Measurements from ENCODE around the gene AVP.

Gene AVP

GRCh38 chr20:3134151-3134550, 49.6 kb upstream of the AVP start (continued):
- TF ChIP-seq POU6F1 (CRISPR knock-in tag; IDR thresholded peaks at IDR 0.05; ENCODE audit: borderline replicate concordance, low read depth) = no peak

GRCh38 chr20:3133155-3133554, 48.6 kb upstream of the AVP start:
- no peak for ATAC-seq
- TF ChIP-seq TOX (CRISPR knock-in tag; IDR thresholded peaks at IDR 0.05; ENCODE audit: borderline replicate concordance) (no peak), SNAI2 (CRISPR knock-in tag; IDR thresholded peaks at IDR 0.05) (no peak), GLIS3 (CRISPR knock-in tag; IDR thresholded peaks at IDR 0.05) (no peak), ZNF70 (CRISPR knock-in tag; IDR thresholded peaks at IDR 0.05) (no peak), PPARA (CRISPR knock-in tag; IDR thresholded peaks at IDR 0.05; ENCODE audit: borderline replicate concordance) (no peak), CSRNP3 (CRISPR knock-in tag; IDR thresholded peaks at IDR 0.05) (no peak), BACH2 (CRISPR knock-in tag; IDR thresholded peaks at IDR 0.05; ENCODE audit: borderline replicate concordance) (no peak), RARB (CRISPR knock-in tag; IDR thresholded peaks at IDR 0.05) (no peak), CSDC2 (CRISPR knock-in tag; IDR thresholded peaks at IDR 0.05) (no peak), ARNTL (CRISPR knock-in tag; IDR thresholded peaks at IDR 0.05; ENCODE audit: borderline replicate concordance, low read depth) (no peak)

GRCh38 chr20:3130051-3130600, 45.6 kb upstream of the AVP start:
- no peak for ATAC-seq
- TF ChIP-seq TOX (CRISPR knock-in tag; IDR thresholded peaks at IDR 0.05; ENCODE audit: borderline replicate concordance) (no peak), BACH2 (CRISPR knock-in tag; IDR thresholded peaks at IDR 0.05; ENCODE audit: borderline replicate concordance) (no peak), CREB5 (CRISPR knock-in tag; IDR thresholded peaks at IDR 0.05; ENCODE audit: low read depth) (no peak), PATZ1 (CRISPR knock-in tag; IDR thresholded peaks at IDR 0.05; ENCODE audit: borderline replicate concordance) (no peak), GLIS3 (CRISPR knock-in tag; IDR thresholded peaks at IDR 0.05) (no peak)

- TF ChIP-seq OSR1 (CRISPR knock-in tag; IDR thresholded peaks at IDR 0.05) (no peak), ISL1 (CRISPR knock-in tag; IDR thresholded peaks at IDR 0.05) (no peak), ZFP30 (CRISPR knock-in tag; IDR thresholded peaks at IDR 0.05) (no peak), CSDC2 (CRISPR knock-in tag; IDR thresholded peaks at IDR 0.05) (no peak), ESRRG (CRISPR knock-in tag; IDR thresholded peaks at IDR 0.05) (no peak), SNAI2 (CRISPR knock-in tag; IDR thresholded peaks at IDR 0.05) (no peak), TCF4 (CRISPR knock-in tag; IDR thresholded peaks at IDR 0.05; ENCODE audit: borderline replicate concordance) (no peak), GLIS3 (CRISPR knock-in tag; IDR thresholded peaks at IDR 0.05) (no peak), PATZ1 (CRISPR knock-in tag; IDR thresholded peaks at IDR 0.05; ENCODE audit: borderline replicate concordance) (no peak), ZNF565 (CRISPR knock-in tag; conservative IDR thresholded peaks at IDR 0.05; ENCODE audit: low read depth) (no peak), ZFP3 (CRISPR knock-in tag; IDR thresholded peaks at IDR 0.05) (no peak), ARNTL (CRISPR knock-in tag; IDR thresholded peaks at IDR 0.05; ENCODE audit: borderline replicate concordance, low read depth) (no peak), RARB (CRISPR knock-in tag; IDR thresholded peaks at IDR 0.05) (no peak), ZC3H10 (CRISPR knock-in tag; IDR thresholded peaks at IDR 0.05) (no peak), ZNF8 (CRISPR knock-in tag; IDR thresholded peaks at IDR 0.05) (no peak), POU6F1 (CRISPR knock-in tag; IDR thresholded peaks at IDR 0.05; ENCODE audit: borderline replicate concordance, low read depth) (no peak), ZNF70 (CRISPR knock-in tag; IDR thresholded peaks at IDR 0.05) (no peak), PPARA (CRISPR knock-in tag; IDR thresholded peaks at IDR 0.05; ENCODE audit: borderline replicate concordance) (no peak), TOX (CRISPR knock-in tag; IDR thresholded peaks at IDR 0.05; ENCODE audit: borderline replicate concordance) (no peak), CSRNP3 (CRISPR knock-in tag; IDR thresholded peaks at IDR 0.05) (no peak)
- no peak for ATAC-seq
Observed at GRCh38 chr20:3129094-3129493, 44.6 kb upstream of the AVP start.
